Fibroblast of skin of scalp (primary cell): ENCODE measurements around the gene BCL2.
A peak's percentile ranks its signal among the peaks of the same experiment; 100 is the strongest.

Experiments
- DNase-seq: peaks from one replicate; pipeline ENCODE4 v3.0.0-alpha.2; 2013

Gene BCL2

DNA sequence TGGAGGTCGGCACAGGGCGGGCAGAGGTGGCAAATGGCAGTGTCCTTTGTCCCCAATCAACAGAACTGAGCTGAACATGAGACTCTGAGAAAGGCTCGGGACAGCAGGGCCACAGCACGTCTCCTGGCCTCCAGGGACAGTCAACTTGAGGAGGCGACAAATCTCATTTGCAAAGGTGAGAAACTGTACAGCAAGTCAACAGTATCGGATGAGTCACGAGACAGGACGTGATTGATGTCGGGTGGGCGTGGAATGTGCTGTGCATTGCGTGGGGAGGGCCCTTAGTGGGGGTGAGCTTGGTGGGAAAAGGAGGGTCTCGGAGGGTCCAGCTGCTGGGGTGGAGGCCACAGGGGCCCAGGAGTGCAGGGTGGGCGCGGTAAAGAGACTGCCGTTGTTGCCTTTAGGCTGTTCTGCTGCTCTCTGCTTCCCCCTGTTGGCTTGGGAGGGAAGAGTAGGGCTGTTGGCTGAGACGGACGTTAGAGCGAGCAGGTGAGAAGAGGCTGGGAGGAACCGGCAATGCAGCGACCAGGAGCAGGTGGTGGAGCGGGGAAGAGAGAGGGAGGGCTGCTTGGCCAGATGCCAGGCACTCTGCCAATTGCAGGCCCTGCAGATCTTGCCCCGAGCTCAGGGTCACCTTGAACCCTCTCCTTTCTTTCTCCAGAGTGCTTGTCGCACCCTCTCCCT, 164.3 kb downstream of the BCL2 start:
- DNase-seq, result no peak

DNA sequence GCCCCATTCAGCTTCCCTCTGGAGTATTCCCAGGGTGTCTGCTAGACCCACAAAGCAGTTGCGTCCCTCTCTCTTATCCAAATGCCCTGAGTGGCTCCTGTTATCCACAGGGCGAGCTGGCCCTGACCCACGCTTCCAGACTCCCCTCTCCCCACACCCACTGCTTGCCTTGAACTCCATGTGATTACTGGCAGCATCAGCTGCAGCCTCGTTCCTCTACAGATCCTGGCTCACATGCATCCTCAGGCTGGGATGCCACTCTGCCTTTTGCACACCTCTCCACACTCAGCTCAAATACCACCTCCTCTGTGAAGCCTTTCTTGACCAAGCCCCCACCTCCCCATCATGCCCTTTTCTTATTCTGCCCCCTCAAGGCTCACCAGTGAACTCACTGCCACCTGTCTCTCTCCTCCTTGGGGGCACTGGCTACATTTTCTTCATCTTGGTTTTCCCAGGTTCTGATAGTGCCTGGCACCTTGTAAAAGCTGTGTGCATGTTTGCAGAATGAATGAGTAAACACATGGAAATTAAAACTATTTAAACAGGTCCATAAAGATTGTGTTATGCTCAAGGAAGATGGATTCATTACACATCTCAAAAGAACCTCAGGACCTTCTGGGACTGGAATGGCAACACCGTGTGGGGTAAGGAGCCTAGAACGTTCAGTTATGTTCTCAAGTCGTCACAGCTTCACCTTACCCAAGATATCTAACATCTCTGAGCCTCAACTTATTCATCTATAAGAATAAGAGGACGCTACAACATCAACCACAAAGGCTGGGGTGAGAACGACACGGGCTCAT, 165.0 kb downstream of the BCL2 start:
- no peak for DNase-seq

DNA sequence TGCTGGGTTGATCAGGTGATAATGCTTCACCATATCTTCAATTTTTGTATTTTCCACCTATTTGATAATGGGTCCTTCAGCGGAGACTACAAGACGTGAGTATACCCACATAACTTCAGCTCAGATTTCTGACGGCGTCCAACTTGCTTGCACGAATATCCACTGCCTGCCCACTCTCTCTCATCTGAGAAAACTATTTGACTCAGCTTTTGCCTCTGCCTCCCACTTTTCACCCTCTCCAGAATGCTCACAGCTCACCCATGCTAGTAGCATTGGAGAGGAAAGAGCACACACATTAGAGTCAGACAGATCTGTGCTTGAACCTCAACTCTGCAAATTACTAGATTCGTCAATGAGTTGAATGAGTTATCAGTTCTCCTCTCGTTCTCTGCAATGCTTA, 166.8 kb downstream of the BCL2 start:
- no peak for DNase-seq

DNA sequence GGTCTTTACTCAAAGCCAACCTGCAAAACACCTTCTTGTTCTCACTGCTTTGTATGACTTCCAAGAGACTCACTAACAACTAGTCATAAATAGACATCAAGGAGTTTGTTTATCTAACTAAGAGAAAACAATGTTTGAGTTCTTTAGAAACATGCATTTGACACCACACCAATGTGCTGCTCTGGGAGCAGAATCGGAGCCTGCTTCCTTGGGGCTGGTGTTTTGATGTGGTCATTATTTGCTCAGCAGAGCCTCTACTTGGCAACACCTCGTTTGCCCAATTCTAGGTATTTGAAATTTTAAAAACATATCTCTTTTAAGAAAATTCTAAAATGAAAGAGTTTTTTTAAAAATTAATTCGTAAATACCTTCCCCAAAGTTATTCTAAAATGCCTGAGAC, 167.5 kb downstream of the BCL2 start:
- DNase-seq, result no peak

DNA sequence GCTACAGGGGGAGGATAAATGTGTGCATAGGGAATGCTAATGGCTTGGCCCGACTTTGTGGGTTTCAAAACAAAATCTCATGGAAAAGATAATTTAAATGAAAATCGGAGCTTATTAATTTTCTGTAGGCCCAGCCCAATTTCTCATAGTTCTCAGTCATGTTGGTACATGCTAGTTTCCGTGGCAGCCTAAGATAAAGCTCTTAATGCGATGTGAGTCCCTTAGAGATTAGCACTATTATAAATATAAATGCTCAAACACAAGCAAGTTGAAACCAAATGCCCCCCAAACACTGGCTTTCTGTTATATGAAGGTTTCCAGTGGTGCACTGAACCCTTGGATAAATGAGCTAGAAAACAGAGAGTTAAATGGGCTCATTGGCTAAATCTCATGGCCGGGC, 168.0 kb downstream of the BCL2 start:
- no peak for DNase-seq

DNA sequence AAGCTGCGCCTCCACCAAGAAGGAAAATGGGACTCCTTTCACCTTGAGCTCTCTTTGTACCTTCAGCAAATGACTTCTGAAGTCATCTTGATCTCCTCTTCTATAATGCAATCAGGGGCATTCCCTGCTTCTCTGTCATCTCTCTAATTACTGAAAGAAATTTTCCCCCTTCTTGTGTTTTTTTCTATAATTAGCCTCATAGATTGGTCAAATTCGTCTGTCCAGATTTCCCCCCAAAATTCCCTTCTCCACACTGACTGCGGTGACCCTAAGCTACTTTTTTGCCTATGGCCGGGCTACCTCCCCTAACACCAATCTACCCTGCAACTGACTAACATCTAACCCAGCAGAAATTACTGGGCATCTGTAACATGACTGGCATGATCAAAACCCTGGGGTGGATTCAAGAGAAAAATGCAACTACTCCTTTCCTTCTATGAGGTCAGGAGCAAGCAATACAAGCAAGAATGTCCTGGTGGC, 168.6 kb downstream of the BCL2 start:
- DNase-seq, result peak; percentile 20

DNA sequence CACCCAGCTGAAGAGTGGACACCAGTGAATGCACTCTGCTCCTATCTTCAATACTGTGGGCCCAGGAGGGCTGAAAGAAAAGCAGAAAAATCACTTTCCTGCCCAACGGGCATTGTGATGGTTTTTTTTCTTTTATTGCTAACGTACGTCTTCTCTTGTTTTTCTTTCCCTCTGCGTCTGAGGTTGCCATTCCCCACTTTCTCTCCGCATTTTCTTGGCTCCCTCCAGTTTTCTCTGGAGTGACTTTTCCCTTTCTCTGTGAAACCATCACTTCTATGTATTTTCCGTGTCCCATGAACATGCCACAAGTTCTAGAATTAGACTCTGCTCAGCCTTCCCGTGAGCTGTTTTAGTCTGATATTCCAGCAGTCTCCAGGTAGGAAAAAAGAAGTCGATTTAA, 169.2 kb downstream of the BCL2 start:
- no peak for DNase-seq

DNA sequence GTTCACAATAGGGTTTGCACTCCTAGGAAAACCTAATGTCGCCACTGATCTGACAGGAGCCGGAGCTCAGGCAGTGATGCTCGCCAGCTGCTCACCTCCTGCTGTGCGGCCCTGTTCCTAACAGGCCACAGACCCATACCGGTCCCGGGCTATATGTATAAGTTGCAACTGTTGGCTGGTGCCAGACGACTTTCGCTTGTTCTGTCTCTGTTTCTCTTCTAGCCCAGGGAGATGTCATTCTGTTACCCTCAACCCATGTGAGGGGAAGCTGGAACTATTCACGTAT, 170.3 kb downstream of the BCL2 start:
- DNase-seq, result no peak

DNA sequence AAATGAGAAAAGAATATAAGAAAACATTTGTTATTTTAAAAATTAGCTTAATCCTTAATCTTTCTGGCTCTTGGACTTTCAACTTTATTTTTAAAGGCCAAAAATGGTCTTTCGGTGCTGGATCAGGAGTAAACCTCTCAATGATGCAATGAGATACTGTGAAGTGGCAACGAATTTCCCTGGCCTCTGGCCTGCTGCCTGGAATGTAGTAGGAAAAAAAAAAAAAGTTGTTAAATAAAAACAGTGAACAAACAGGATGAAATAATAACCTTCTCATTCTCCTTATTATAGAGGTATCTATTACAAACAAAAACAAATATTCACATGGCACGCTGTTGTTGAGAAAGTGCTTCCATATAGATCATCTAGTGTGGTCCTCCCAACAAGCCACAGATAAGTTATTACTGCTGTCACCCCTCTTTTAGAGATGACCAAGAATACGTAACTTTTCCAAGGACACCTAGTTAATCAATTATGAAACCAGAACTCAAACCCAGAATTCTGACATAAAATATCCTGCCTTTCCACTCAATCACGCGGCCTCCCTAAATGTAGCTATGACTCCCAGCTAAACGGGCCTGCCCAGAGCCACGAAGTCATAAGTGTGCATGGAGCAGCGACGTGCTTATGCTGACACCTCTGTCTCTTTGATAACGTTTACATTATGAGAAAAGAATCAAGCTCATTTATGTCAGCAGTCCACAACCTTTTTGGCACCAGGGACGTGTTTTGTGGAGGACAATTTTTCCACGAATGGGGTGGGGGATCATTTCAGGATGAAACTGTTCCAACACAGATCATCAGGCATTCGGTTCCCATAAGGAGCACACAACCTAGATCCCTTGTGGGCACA, 170.9 kb downstream of the BCL2 start:
- peak; percentile 89 for DNase-seq

DNA sequence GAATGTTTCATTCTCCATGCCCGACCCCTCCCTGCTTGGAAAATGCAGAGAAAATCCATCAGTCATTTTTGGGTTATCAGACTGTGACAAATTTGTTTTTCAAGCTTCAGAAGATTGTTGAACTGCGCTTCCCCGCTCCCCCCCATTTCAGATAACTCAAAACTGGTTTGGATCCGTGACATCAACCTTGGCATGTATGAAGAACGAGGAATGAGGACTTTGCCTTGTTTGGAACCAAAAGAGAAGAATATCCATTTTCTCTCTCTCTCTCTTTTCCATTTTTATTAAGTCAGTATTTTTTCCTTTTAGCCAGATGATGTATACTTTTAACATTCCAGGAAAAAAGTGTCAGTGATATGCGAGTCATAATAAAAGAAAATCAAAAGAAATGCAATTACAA, 171.6 kb downstream of the BCL2 start:
- peak; percentile 23 for DNase-seq

DNA sequence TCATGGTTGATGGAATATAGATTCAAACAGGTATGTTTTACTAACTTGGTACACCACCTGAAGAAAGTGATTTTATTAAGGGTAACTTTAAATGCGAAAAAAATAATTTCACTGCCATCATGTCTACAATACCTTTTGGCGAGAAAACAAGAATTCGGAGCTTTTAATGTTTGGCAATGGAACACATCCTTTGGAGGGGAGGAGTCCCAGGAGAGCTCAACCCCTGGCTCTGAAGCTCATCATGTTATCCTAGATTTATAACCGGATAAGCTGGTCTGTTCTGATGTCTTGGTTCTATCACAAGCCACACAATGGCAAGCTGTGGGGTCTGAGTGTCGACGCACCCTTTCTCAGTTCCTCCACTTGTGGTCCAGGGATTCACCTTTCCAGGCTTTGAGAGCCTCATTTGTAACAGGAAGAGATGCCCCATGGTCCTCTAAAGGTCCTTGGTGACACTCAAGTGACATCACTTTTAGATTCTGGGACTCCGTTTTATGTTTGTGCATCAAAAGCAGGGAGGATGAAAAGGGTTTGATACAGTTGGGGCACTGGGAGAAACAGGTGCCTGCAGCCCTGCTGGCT, 172.7 kb downstream of the BCL2 start:
- DNase-seq, result no peak

DNA sequence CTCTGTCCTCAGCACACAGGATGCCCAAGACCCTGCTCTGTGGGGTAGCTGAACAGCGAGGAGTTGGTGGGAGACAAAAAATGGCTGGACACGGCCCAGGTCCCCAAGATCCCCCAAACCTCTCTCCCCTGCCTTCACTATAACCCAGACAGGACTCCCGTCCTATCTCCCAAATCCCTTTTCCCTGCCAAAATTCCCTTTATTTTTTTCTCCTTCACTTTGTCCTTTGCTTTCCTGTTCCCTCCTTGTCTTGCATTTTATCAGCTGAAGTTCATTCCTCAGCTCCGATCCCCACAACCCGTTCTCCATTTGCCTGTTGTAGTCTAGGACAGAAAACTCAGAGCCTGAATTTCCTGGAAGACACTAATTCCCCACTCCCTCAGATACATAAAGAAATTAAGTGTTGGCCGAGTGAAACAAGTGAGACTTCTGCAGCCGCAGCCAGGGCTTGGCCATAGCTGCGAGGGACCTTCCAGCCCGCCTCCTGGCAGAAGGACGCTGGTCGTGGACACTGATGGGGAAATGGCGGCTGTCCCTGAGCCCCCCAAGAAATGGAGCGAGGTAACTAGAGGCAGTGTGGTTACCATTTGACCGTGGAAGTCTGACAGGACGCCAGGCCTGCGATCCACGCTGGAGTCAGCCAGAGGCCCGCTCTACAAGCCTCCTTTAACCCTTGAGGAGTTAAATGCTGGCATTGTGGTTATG, 173.6 kb downstream of the BCL2 start:
- DNase-seq, result no peak

DNA sequence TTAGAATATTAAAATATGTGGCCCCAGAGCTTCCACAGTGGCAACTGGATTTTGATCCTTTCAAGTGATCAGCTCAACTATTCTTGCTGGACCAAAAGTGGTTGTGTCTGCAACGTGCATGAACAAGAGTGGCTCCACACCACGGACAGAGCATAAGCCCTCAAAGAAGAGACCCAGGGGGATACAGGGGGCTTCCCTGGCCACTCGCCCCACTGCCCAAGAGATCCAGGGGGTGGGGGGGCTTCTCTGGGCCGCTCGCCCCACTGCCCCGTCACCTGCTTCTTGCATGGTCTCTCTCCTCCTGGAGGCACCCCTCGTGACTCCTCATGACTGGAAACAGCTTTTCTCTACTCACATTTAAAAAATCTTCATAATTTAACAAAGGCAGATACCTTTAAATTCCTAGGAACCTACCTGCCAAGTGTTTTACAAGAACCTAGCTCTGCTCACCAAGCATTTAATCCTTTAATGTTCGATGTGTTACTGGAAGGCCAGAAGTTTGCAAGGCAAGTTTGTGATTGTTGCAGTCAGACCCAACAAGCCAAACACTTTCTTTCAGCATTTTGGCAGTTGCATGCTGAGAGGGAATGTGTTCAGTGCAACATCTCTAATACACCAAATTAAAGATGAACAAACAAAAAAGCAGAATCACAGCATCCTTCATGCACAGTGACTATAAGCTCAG, 174.3 kb downstream of the BCL2 start:
- DNase-seq, result no peak

DNA sequence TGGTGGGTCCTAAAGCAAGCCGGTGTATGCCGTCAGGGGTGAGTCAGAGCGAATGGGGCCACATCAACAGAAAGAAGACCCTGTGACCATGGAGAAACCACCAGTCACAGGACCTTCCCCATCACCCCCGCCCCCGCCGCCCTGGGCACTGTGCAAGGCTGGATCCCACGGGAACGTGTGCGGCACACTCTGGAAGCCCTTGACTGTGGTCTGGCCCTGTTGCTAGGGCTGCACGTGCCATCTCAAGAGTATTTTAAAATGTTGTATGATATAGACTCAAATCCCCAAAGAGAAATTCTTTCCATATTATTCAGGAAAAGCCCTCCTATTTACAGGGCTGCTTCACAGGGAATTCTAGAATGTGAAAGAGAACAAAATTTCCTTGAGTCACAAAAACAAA, 174.8 kb downstream of the BCL2 start:
- DNase-seq, result peak; percentile 86

DNA sequence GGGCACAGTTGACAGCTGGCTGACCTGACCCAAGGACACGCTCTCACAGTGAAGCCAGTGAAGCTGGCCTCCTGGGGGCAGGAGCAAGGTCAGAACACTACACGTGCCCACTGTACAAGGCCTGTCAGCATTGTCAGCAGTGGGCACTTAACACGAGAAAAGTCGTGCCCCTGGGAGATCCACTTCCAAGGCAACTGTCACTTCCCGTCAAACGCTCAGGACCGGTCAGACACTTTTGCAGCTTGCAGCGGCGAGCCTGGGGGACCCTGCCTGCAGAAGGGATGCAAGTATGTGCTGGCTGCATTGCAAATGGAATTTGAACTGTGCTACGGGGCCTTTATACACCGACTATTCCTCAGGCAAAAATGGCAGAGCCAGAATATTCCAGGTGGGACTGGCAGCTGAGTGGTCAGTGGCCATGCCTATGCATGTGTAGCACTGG, 176.2 kb downstream of the BCL2 start:
- no peak for DNase-seq

DNA sequence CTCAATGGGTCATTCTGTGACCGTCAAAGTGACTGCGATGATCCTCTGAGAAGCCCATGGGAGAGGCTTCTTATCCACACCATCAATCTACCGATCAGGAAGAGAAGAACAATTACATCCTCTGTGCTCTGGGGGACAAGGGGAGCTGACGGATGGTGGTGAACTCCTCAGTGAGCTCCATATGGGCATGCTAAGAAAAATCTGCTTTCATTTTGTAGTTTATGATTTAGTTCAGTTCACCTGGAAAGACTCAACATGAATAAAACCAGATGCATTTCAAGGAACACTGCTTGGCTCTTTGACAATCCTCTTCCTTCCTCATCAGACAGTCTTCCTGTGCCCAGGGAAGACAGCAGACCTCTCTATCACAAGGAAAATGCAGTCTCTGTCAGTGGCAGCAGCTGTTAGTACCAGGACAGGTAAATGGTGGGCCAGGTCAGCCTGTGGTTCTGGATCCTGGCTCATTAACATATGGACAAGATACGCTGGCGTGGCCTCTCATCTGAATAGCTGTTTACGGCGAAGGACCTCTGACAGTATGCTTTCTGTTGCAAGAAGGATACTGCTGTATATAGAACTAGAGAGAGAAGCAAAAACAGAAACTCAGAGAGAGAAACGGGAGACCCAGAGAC, 176.9 kb downstream of the BCL2 start:
- DNase-seq, result no peak

DNA sequence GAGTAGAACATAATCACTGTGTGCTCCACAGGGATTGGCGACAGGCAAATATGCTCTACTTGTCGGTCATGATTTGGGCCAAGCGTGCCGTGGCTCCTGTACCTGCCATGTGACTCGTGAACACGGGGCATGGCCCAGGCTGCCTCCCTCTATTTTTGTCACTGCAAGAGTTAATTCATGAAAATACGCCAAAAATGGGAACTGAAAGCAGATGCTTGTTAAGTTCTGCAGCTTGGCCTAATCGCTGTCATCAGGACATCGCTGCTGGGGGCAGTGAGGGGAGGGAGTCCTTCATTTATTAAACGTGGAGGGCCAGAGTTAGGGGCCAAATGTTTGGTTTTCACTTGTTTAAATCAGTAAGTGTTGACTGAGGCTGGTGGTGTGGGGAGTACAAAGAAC, 177.8 kb downstream of the BCL2 start:
- no peak for DNase-seq

DNA sequence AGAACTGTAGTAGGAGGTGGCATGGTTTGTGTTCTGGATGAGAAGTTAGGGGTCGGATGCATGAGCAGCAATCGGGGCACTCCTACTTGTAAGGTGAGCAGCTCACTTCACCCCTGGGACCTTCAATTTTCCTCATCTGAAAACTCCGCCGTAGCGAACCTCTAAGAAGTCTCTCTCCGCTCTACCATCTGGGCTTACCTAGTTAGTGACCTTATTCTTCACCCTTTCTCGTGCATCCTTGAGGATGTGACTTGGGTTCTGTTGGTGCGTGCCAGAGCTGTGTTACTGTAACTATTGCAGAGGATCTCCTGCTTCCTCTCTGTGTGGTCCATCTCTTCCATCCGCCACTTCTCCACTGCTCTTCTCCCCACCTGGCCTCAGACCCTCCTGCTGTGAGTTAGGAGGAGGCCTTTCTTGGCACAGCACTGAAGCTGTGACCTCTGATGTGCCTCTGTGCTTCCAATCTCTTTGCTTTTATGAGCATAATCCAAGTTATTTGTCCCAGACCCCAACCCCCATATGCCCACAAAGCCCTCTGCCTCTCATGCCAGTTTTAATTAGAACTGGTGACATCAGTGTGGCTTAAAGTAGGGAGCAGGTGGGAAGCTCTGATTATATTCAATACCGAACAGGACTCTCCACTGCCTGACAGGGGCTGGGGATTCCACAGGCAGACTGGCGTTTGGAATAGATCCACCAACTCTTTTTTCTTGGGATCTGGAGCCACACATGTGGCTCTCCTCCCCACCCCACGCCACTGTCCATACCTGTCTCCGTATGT, 178.4 kb downstream of the BCL2 start:
- DNase-seq, result no peak

DNA sequence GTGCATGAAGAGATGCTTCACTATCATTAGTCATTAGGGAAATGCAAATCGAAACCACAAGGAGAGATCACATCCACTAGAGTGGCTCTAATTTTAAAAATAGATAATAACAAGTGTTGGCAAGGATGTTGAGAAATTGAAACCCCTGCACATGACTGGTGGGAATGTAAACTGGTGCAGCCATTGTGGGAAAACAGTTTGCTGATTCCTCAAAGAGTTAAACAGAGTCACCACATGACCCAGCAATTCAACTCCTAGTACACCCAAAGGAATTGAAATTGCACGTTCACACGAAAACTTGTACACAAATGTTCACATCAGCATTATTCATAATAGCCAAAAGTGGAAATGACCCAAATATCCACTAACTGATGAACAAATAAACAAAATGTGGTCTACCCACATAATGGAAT, 179.5 kb downstream of the BCL2 start:
- DNase-seq, result no peak
